D721Med (cell line): ENCODE data around the gene NUDT21.

Experiments used
- DNase-seq: peaks from one replicate; pipeline ENCODE4 v3.0.0; 2011; ENCODE audit warnings: low spot score; ENCODE audit not compliant: insufficient read length
- FAIRE-seq: peaks from 2 replicates; lab custom pipeline; 2011; peaks lifted over from hg19 to GRCh38; lab: Jason Lieb, UNC
- CTCF ChIP-seq: IDR thresholded peaks from 2 replicates; pipeline ENCODE4 v1.5.1; 2012; ENCODE audit warnings: mild to moderate bottlenecking, control low read depth; ENCODE audit not compliant: insufficient read depth; ENCODE audit errors: missing control alignments

Gene NUDT21

GRCh38 chr16:56475201-56475600 is 24.1 kb upstream of the NUDT21 start:
- FAIRE-seq (no peak), DNase-seq (no peak)
- no peak for TF ChIP-seq CTCF

GRCh38 chr16:56470666-56471065 is 19.5 kb upstream of the NUDT21 start:
- FAIRE-seq (no peak), DNase-seq (no peak)
- no peak for TF ChIP-seq CTCF

DNA sequence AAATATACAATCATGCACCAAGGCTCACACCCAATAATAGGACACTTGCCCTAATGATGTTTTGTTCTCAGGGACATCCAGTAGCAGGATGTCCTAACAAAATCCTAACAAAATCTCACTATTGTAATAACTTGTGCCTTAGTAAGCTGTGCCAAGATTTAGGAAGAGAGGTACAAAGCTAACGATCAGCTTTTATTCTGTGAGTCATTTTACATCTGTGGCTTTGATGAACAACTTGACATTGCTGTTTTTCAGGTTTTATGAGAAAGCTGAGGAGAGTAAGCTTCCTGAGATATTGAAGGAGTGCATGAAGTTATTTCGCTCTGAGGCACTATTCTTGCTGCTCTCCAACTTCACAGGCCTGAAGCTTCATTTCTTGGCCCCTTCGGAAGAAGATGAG is 19.1 kb upstream of the NUDT21 start:
- FAIRE-seq (no peak), DNase-seq (no peak)
- no peak for TF ChIP-seq CTCF

DNA sequence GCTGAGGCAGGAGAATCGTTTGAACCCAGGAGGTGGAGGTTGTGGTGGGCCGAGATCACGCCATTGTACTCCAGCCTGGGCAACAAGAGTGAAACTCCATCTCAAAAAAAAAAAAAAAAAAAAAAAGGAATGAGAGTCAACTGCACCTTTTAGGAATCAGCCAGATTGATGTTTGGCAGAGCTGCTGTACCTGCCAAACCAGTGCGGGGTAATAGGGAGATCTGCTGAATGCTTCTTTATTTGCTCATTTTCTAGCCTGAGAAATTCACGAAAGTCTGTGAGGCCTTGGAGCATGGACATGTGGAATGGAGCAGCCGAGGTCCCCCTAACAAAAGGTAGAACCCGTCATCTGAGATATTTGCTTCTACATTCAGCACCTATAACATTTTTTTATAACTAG is 18.6 kb upstream of the NUDT21 start:
- TF ChIP-seq CTCF: no peak
- no peak for FAIRE-seq
- no peak for DNase-seq

DNA sequence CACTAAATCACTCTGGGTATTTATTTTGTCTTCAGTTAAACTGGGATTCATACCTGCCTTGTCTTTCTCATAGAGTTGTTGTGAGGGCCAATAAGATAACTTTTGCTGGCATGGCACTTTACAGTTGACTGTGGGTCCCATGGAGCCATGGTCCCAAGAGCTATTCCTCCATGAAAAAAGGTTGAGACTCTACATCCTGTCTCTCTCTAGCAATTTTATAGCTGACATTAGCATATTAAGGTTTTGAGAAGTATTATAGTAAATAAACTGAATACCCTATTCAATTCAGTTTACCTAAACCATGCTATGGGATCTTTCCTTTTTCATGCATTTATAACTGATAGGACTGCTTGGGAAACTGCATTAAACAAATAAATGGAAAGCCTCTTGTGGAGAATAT is 17.7 kb upstream of the NUDT21 start:
- FAIRE-seq (no peak), DNase-seq (no peak)
- TF ChIP-seq CTCF: no peak

- TF ChIP-seq CTCF: no peak
- FAIRE-seq (no peak), DNase-seq (no peak)
Observed at GRCh38 chr16:56466344-56466743, 15.2 kb upstream of the NUDT21 start.

GRCh38 chr16:56463153-56463552 is 12.0 kb upstream of the NUDT21 start:
- TF ChIP-seq CTCF: no peak
- FAIRE-seq: no peak
- no peak for DNase-seq
